Transverse colon (tissue), 4 donors: ENCODE measurements around the gene MMD2. TPM values are rescaled to one million over a fixed set of nuclear protein-coding genes. Genes with fewer than 3 reads are reported as not detected.
"Not testable (repeated sequence)": the region's sequence is repeated elsewhere in the genome, so short reads cannot be mapped to it uniquely, and the experiment has no call there.

Experiments used
- DNase-seq: peaks from one replicate; pipeline ENCODE4 v3.0.0-alpha.2; 2019
- H3K27ac ChIP-seq, 4 donors: fragments of 200-600 bp; sonication (generic); 2 replicates each; pipeline ENCODE4 v1.5.1; 2016 to 2018; ENCODE audit warnings: inconsistent platforms in 4 of 4
- H3K27me3 ChIP-seq: fragments of 200-600 bp; sonication (generic); 2 replicates; pipeline ENCODE4 v1.5.1; 2017; ENCODE audit warnings: inconsistent platforms
- H3K36me3 ChIP-seq, 4 donors: fragments of 200-600 bp; sonication (generic); 2 replicates each; pipeline ENCODE4 v1.5.1; 2017 to 2019; ENCODE audit warnings: inconsistent platforms in 4 of 4
- H3K4me1 ChIP-seq, 4 donors: fragments of 200-600 bp; sonication (generic); 2 replicates each; pipeline ENCODE4 v1.5.1; 2017 to 2020; ENCODE audit warnings: inconsistent platforms in 4 of 4
- H3K4me3 ChIP-seq, 4 donors: fragments of 200-600 bp; sonication (generic); 1 replicate in 1 of 4; 2 replicates in 3 of 4; pipeline versions ENCODE4 v1.5.1 to v1.6.1; 2017 to 2019; ENCODE audit warnings: inconsistent platforms in 4 of 4
- H3K9me3 ChIP-seq, 2 donors: fragments of 200-600 bp; sonication (generic); 2 replicates each; pipeline ENCODE4 v1.5.1; 2017 to 2019; ENCODE audit warnings: inconsistent platforms in 2 of 2
- EP300 ChIP-seq: sonication (generic); formaldehyde crosslinking; IDR thresholded peaks from one replicate; pipeline ENCODE4 v1.6.1; 2017; ENCODE audit warnings: antibody characterized with exemption, low read depth
- POLR2A ChIP-seq: fragments of 450-650 bp; IDR thresholded peaks from one replicate; pipeline ENCODE4 v1.6.1; 2016; ENCODE audit warnings: antibody characterized with exemption, mild to moderate bottlenecking, moderate library complexity
- POLR2AphosphoS5 ChIP-seq, 3 donors: sonication (generic); formaldehyde crosslinking; IDR thresholded peaks; one replicate each; pipeline ENCODE4 v1.6.1; 2016; ENCODE audit warnings: antibody characterized with exemption in 3 of 3
- WGBS, 2 donors: methylation state at CpG; one replicate each; pipeline ENCODE4 v1.1.5; 2018; ENCODE audit warnings: low coverage in 1 of 2; 5-methylcytosine and 5-hydroxymethylcytosine counted together
- in situ Hi-C, 4 donors: fragments of 200-750 bp; cut with MboI; loops; one replicate each; pipeline versions ENCODE4 v1.15.0 to v1.15.1; 2017; ENCODE audit warnings: low sequenced_read_pairs in 3 of 4, low pct_ligation_motif_present in 1 of 4, low pct_unique_long_range_greater_than_20kb in 1 of 4
- intact Hi-C: fragments of 100-400 bp; cut with DNase I; formaldehyde crosslinking; loops from one replicate; pipeline ENCODE4 v1.15.1; 2023; ENCODE audit warnings: low total_unique reads
- total RNA-seq, 4 donors: library from RNA; depleted of rRNA; stranded (reverse); fragments of >200 nt; gene quantifications; one replicate each; pipeline ENCODE4 v1.1.0, GENCODE V29; 2016
- TF ChIP-seq, protein P1 (sequence below), 5 experiments: fragments of 200-600 bp in 3 of 5; fragments of 450-650 bp in 2 of 5; sonication (generic) in 3 of 5; IDR thresholded peaks; 1 replicate in 2 of 5; 2 replicates in 3 of 5; pipeline ENCODE4 v1.5.1; 2016 to 2017; ENCODE audit warnings: antibody characterized with exemption in 5 of 5, inconsistent platforms in 3 of 5, mild to moderate bottlenecking in 2 of 5, moderate library complexity in 1 of 5

Gene MMD2
- total RNA-seq, 4 donors from 2014 or later, result not detected

DNA sequence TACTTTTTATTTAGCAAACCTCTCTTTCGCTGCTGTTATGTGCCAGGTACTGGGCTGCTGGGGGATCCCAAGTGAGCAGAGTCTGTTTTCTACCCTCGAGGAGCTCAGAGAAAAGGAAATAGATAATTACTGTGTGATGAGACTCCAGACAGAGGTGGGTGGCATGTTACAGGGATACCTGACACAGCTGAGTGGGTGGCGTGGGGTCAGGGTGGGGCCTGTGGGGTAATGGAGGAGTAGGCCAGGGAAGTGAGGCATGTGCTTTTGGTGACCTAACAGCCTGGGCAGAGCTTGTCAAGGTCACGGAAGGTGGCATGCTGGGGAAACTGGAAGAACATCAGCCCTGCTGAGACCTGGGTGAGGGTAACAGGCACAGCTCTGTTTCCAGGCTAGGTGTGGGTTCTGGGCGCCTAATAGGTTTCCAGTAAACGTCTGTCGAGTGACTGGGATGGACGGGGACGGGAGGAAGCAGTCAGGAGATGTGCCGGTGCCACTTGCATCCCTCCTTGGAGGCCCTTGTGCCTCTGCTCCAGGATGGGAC lies 36.5 kb upstream of the MMD2 start:
- no peak for DNase-seq
- in situ Hi-C loops, result no loop called here
- Histone ChIP-seq H3K36me3 (peaks cover 0 to 23% (median 10%) of the 10 kb centered on the region in 4 donors), H3K27me3 (no peaks in the 10 kb centered on the region), H3K9me3 (no peaks in the 10 kb centered on the region), H3K27ac (no peak overlapping the region), H3K4me3 (no peak overlapping the region), H3K4me1 (no peaks in the 10 kb centered on the region)
- TF ChIP-seq POLR2AphosphoS5 (IDR thresholded peaks at IDR 0.05) (no peak), POLR2A (no peak), EP300 (no peak)
- TF ChIP-seq, protein P1, sequence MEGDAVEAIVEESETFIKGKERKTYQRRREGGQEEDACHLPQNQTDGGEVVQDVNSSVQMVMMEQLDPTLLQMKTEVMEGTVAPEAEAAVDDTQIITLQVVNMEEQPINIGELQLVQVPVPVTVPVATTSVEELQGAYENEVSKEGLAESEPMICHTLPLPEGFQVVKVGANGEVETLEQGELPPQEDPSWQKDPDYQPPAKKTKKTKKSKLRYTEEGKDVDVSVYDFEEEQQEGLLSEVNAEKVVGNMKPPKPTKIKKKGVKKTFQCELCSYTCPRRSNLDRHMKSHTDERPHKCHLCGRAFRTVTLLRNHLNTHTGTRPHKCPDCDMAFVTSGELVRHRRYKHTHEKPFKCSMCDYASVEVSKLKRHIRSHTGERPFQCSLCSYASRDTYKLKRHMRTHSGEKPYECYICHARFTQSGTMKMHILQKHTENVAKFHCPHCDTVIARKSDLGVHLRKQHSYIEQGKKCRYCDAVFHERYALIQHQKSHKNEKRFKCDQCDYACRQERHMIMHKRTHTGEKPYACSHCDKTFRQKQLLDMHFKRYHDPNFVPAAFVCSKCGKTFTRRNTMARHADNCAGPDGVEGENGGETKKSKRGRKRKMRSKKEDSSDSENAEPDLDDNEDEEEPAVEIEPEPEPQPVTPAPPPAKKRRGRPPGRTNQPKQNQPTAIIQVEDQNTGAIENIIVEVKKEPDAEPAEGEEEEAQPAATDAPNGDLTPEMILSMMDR (IDR thresholded peaks at IDR 0.05), result no peak
- WGBS, 2 donors, result 90 to 95% methylated on average over 2 to 10 of the region's 10 CpGs
- intact Hi-C loops, result no loop called here

DNA sequence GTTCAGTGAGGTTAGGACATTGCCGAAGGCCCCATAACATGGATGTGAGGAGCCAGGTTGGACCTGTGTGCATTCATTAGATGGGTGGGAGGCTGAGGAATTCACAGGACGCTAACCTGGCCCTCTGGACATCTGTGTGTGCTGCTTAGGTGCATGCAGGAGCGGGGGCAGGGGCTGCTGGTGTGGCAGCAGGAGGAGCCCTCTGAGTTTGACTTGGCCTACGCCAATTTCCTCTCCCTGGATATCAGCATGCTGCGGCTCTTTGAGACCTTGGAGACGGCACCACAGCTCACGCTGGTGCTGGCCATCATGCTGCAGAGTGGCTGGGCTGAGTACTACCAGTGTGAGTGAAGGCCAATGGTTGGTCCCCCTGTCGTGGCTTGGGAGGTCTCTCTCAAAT lies 34.5 kb upstream of the MMD2 start:
- H3K4me1 ChIP-seq, result no peaks in the 10 kb centered on the region
- DNase-seq, result no peak
- H3K27ac ChIP-seq, result no peak overlapping the region
- no peak overlapping the region for H3K4me3 ChIP-seq
- no peaks in the 10 kb centered on the region for H3K27me3 ChIP-seq
- TF ChIP-seq POLR2A (no peak), POLR2AphosphoS5 (IDR thresholded peaks at IDR 0.05) (no peak), EP300 (no peak)
- TF ChIP-seq, protein P1 (IDR thresholded peaks at IDR 0.05), result no peak
- H3K36me3 ChIP-seq, result peaks cover 0 to 29% (median 13%) of the 10 kb centered on the region in 4 donors
- H3K9me3 ChIP-seq, result no peaks in the 10 kb centered on the region
- 95% methylated on average over 8 of the region's 8 CpGs; no CpG with 5 or more reads in 1 of the 2 donors for WGBS, 2 donors
- in situ Hi-C loops, result no loop called here
- intact Hi-C loops, result no loop called here

GRCh38 chr7:4982741-4983140 lies 23.8 kb upstream of the MMD2 start:
- H3K27me3 ChIP-seq, H3K27ac ChIP-seq, intact Hi-C loops, H3K4me3 ChIP-seq, H3K9me3 ChIP-seq, H3K4me1 ChIP-seq, in situ Hi-C loops, DNase-seq: not testable (repeated sequence)
- 22% methylated on average over 1 of the region's 2 CpGs; no CpG with 5 or more reads in 1 of the 2 donors for WGBS, 2 donors
- peaks cover 0 to 57% (median 10%) of the 10 kb centered on the region in 4 donors for H3K36me3 ChIP-seq

- DNase-seq, H3K4me3 ChIP-seq, in situ Hi-C loops, H3K27ac ChIP-seq, intact Hi-C loops, H3K27me3 ChIP-seq, H3K9me3 ChIP-seq, H3K4me1 ChIP-seq: not testable (repeated sequence)
- WGBS, 2 donors, result 95 to 96% methylated on average over 13 to 17 of the region's 17 CpGs
- peaks cover 0 to 58% (median 17%) of the 10 kb centered on the region in 4 donors for H3K36me3 ChIP-seq
Measured at GRCh38 chr7:4981295-4981890, 22.4 kb upstream of the MMD2 start.

GRCh38 chr7:4975626-4976025 lies 16.6 kb upstream of the MMD2 start:
- intact Hi-C loops (loop anchor here (10.0 kb wide), 1 partner anchor 109 kb away; no protein-coding TSS in a partner anchor), in situ Hi-C loops (loop anchor here in 1 of 4 donors (10.0 kb wide), 1 partner anchor 109 kb away; no protein-coding TSS in a partner anchor)
- WGBS, 2 donors, result 89% methylated on average over 13 of the region's 13 CpGs; no CpG with 5 or more reads in 1 of the 2 donors
- DNase-seq, H3K9me3 ChIP-seq, H3K27me3 ChIP-seq, H3K27ac ChIP-seq, H3K4me3 ChIP-seq: not testable (repeated sequence)
- Histone ChIP-seq H3K4me1 (peaks cover 0 to 23% (median 5%) of the 10 kb centered on the region in 4 donors), H3K36me3 (peaks cover 0 to 34% (median 10%) of the 10 kb centered on the region in 4 donors)
